Right forelimb (tissue), 1 donor: ENCODE measurements around the gene SPATA9.

ENCODE experiments used
- DNase-seq: peaks from one replicate; pipeline ENCODE4 v3.0.0-alpha.2; 2018

Gene SPATA9, protein sequence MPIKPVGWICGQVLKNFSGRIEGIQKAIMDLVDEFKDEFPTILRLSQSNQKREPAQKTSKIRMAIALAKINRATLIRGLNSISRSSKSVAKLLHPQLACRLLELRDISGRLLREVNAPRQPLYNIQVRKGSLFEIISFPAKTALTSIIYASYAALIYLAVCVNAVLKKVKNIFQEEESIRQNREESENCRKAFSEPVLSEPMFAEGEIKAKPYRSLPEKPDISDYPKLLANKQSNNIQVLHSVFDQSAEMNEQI

DNA sequence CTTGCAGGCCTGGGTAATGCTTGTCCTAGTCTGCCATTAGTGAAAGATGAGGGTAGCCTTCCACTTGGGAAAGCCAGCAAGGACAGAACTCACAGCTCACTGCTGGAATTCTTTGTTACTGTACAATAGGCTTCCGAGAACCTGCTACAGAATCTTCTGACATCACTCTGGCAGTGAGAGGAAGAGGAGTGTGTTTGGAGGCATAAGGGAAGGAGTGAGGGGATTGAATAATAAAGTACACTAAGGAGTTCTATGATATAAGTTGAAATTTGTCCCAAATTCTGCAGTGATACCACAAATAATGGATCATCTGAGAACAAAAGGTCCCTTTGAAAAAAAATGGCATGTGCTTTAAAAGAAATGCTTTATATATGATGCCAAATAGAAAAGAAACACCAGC, at the start of gene SPATA9:
TSS of gene SPATA9 (minus strand) at position 101 of the 400 bp plus-strand sequence. CDS start 137 bp downstream, outside the sequence.
- DNase-seq, result no peak

DNA sequence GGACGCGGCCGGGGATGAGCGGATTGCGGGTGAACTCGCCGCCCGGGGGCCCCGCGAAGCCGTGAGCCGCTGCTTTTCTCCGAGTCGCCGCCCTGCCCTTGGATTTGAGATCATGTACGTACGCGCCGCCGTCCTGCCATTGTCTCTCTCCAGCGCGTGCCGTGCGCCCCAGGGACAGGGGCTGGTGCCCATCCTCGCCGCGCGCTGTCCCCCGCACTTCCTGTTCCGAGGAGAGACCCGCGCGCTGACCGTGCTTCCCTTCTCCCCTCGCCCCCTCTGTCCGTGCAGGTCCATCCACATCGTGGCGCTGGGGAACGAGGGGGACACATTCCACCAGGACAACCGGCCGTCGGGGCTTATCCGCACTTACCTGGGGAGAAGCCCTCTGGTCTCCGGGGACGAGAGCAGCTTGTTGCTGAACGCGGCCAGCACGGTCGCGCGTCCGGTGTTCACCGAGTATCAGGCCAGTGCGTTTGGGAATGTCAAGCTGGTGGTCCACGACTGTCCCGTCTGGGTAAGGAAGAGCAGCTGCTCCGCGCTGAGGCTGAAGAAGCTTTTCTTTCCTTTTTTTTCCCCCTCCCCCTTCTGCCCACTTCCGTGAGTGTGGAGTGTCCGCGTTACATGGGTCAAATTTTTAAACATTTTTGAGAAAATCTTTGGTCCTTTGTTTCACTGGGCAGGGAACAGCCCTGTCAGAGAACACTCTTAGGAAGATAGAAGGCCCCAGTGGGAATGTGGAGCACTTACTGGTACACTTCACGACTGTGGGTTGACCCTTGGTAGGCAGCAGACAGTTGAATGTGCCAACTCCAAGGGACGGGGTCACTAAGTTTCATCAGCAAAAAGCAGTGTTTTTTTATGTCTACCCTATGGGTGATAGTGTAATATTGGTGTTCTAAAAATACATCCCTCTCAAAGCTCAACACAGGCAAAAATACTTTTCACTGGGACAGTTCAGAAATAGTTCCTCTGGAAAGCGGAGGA, 49.1 kb upstream of the SPATA9 start:
- peak; percentile 80 for DNase-seq

DNA sequence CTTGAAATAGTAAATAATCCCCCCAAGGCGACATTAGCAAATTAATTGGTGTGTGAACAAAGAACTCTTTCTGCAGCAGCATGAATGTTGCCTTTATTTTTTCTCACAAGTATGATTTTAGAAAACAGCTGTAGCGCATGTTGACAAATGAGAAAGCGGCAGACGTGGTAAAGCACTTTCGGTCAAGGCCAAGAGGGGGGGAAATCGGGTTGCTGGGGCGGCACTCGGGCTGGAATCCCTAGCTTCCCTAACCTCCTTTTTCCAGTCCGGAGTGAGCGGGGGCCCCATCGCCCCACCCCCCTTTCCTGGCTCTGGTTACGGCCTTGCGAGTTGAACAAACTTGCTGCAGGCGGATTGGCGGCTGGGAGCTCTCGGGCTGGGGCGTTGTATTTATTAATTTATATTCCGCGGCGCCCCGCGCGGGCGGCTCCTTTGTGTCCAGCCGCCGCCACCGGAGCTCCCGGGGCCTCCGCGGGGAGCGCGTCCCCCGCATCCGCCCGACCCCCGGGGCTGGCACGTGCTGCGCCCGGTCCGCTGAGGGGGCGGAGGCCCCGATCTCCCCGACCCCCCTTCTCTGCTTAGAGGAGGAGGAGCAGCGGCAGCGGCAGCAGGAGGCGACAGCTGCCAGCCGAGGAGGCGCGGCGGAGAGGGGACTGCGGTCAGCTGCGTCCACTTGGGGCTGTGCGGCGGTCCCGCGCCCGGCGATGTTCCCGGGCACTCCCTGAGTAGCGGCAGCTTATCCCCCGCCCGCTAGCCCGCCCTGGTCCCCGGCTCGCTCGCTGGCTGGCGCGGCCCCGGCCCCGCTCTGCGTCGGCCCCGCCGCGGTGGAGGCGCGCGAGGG, 48.2 kb upstream of the SPATA9 start, which contains the start of gene RHOBTB3:
TSS of gene RHOBTB3 (plus strand) at position 607 of the 841 bp plus-strand sequence. CDS start 347 bp downstream, outside the sequence.
- DNase-seq, result peak; percentile 95

DNA sequence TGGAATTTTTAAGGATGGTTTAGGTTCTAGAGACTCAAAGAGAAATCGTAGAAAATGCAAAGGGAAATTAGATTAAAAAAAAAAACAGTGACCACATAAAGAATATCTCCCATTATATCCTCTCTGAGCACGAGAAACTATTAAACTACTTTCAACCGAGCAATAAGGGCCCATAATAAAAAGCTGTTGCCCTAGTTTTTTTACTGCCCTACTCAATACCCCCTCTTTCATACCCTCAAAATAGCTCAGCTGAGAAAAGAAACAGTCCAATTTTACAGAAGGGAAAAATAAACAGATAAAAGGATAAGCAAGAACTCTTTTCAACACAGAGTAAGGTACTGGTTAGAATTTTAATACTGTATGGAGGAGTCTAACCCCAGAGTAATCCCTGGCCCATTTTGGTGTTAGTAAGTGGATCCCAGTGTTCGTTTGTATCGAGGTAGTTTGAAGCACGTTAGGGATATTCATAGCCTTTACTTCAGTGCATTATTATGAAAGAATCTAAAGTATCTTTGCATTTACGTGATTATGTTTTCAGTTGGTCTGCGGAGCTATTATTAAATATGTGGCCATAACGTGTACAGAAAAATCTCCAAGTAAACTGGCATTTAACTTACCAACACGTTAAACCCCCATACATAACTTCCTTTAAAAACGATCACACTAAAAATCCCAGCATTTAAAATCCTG, 47.4 kb upstream of the SPATA9 start:
- DNase-seq, result no peak

DNA sequence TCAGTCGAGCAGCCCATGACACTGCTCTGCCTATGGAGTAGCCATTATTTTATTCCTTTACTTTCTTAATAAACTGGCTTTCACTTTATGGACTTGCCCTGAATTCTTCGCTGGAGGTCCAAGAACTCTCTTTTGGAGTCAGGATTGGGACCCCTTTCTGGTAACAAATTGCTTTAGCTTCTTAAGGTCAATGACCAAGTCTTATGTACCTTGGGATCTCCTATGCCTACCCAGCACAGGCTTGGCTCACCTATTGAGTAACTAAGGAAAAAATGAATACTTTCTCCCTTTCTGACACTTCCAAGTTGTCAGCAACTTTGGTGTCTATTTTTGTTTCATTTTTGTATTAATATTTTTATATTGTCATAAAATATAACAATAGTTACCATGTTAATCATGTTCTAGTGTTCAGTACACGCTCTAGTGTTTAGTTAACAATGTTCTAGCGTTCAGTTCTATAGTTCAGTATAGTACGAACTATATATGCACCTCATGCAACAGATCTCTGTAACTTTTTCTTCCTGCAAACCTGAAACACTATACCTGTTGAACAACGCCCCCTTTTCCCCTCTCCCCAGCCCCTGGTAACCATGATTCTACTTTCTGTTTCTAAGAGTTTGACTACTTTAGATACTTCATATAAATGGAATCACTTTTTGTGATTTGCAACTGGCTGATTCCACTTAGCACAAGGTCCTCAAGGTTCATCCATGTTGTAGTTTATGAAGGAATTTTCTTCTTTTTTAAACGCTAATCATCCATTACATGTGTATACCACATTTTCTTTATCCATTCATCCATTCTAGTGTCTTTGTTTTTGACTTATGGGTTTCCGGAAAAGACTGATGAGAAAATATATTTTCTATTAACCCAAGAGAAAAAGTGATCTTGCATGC, 46.6 kb upstream of the SPATA9 start:
- no peak for DNase-seq

DNA sequence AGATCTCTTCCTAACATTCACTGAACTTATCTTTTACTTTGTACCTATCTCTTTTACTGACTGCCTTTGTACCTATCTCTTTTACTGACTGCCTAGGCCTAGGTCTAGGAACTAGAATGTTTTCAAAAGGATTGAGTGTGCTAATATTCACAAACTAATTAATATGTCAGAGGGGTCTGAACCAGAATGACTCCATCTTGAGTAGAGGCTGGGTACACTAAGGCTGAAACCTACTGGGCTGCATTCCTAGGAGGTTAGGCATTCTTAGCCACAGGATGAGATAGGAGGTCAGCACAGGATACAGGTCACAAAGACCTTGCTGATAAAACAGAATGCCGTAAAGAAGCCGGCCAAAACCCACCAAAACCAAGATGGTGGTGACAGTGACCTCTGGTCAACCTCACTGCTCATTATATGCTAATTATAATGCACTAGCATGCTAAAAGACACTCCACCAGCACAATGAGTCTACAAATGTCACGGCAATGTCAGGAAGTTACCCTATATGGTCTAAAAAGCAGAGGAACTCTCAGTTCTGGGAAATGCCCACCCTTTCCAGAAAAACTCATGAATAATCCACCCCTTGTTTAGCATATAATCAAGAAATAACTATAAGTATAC, 45.8 kb upstream of the SPATA9 start:
- no peak for DNase-seq

DNA sequence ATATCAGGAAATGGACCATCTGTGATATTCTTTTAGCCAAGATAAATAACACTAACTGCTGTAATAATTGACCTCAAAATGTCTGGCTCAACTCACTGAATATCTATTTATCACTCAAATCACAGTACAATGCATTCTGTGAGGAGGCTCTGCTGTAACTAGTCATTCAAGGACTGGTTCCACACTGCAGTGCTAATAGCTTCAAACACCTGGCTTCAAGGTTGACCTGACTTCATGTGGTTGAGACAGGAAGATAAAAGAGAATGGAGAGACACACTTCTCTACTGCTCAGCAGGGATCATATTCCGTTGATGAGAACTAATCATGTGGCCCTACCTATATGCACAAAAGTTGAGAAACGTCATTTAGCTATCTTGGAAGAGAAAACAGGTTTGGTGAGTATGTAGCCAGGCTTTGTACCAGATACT, 45.0 kb upstream of the SPATA9 start:
- no peak for DNase-seq

DNA sequence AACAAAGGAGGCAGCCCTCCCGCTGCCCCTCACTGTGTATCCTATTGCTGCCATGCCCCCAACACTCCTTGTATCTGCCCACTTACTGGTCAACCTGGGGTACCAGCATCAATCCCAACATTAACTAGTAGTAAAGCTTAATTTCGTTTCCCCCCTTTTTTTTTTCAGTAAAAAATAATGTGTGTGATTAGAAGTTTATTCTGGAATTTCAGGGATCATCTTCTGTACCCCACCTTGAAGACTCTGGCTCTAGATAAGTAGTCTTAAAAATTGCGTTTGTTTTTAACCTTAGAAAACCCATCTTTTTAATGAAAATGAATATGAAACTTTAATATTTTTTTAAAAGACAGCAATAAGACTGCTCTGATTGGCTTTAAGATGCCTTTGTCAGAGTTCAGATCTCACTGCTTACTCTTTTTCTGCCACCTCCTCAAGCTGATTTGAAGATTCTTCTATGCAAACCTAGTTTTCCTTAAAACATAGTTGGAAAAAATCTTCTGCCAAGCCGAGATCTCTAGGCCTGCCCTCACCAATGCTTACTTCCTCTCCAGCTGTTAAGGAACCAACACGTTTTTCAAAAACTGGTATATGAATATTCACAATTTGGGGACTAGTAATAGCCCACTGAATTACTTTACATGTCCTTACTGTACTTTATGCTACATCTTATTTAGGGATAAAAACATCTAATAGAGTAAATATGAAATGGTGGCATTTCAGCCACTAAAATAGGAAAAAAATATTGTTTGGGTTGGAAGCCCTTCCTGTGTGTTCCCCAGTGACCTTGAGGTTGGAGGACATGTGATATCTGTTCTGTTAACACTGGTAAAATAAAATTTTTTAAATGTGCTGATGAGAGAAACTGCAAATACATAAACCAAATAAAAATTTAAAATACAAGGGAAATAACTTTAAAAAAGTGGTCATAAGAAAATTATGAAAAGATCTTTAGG, 44.3 kb upstream of the SPATA9 start:
- no peak for DNase-seq

DNA sequence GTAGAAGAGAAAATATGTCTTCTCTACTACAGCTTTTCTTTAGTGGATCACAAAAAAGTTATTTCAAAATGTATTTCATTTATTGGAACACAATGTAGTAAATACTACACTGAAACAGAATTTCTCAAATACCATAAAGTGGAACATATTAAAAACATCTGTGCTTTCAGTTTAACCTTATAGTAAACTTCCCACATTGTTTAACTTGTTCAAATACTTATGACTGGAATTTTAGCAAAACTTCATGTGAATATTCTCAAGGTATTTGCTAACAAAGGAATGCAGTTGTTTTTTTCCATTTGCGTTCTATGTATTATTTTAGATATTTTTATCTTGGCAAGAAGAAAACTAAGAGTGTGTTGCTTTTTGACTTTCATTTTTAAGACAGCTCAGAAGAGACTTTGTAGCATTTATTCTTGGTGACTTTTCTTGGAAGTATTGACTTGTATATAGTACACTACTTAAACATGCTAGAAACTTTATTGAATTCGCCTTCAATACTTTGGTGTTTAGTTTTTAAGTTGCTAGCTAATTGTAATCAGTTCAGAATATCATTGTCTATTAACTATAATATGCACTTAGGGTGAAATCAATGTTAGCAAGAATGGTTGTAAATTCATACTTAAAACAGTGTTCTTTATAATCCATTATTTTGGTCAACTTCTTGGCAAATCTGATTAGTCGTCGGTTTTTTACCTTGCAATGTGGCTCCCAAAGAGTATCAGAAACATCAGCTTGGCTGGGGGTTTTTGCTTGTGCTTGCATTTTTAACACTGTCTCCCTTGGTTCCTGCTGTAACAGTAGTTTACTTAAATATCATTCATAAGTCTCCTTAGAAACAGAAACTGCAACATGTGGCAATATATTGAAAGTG, 43.4 kb upstream of the SPATA9 start:
- no peak for DNase-seq

DNA sequence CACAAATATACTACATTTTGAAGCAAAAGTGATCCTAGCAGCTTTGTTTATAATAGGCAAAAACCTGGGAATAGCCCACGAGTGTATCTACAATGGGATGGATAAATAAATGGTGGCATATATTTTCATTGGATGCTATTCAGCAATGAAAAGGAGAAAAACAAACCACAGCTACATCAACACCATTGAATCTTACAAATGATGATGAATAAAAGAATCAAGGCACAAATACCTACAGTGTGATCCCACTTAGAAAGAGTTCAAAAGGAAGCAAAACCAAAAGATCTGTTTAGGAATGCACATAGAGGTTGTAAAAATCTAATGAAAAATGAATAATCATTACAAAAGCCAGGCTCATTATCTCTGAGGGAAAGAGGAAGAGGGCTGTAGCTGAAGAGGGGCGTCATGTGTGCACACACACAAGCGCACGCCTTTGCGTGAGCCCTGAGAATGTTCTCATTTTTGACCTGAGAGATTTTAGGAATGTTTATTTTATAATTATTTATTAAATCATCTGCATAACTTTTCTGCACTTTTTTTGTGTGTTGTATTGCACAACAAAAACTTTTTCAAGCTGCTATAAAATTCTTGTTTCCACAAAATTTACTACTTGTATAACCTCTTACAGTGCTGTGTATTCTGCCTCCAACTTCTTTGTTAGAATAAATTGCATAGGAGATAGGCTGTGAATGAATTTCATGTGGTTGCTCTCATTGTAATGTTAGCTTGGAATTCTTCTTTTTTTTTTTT, 42.5 kb upstream of the SPATA9 start:
- DNase-seq, result no peak

DNA sequence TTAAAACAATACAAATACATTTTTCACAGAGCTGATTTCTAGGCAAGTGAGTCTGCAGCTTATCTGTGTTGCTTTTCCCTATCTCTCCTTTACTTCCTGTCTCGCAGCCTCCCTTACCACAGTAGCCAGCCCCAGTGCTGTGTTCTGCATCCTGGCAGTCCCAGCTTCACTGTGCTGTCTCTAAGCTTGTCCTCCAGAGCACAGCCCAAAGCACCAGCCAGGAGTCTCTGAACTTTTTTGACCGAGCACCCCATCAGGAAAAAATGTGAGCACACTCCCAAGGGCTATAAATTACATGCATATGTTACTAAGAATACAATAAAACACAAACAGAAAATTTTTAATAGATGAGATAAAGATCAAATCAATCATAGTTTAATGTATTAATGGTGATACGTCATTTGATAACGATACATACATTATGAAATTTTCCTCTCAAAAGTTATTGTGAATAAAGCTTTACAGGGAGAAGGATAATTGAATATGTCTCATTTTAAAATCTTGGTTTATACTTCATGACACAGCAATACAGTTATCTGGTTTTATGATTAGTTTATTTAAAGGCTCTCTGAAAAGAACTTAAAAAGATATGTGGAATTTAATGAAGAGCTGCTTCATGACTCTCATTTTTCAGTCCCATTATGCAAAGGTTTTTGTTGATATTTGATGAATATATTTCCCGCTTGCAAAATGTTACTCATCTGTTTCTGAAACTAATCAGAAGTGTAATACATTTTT, 41.0 kb upstream of the SPATA9 start:
- no peak for DNase-seq

DNA sequence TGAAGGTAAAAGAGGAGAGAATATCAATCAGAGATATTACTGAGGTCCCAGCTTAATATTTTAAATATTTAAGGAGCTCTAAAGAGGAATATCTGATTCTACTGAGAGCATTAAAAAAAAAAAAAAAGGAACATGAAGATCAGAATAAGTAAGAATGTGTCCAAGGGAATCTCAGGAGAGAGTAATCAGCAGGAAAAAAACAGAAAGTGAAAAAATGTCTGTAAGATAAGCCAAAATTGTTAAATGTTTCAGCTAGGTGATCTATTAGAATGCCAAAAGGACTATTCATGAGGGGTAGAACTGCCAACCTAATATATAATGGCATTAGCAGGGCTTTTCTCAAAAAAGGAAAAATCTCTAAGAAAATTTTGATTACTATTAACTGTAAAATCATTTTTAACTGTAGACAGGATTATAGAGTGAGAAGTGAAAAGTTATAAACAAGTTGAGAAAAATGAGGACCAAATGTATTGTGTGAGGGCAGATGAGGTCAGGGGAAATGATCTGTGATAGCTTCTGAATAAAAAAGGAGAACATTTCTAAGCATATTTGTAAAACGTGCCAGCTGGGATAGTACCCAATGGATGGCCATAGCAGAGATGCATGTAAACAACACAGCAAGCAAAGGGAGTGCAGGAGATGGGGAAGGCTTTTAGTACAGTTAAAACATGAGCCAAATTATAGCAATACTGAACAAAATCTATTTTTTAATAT, 38.9 kb upstream of the SPATA9 start:
- no peak for DNase-seq

DNA sequence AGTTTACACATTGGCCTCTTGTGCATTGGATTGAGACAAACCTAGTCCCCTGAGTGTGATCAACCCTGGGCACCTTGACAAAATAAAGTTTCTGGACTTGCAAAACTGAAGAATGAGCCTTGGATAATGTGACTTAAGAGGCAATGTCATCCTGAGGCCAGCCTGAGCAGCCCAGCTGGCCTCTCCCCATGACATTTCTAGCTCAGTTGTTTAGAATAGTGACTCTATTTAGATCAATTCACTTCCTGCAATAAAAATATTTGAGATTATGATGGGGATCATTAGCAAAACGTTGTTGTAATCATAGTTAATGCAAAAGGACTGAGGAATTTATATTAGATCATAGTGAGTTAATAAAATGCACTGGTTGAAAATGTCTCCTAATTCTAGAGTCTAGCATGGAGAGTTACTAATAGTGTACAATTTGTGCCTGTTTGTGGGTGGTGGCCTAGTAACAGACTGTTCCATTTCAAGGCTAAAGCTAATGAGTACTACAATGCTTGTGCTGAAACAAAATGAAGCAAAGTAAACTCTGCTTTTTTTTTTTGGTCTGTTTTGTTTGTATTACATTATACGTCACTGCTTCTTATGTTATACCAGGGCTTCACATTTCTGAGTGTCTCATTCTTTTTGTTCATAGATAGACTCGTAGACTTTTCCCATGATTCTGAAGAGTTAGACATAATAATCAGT, 37.4 kb upstream of the SPATA9 start:
- DNase-seq, result no peak

DNA sequence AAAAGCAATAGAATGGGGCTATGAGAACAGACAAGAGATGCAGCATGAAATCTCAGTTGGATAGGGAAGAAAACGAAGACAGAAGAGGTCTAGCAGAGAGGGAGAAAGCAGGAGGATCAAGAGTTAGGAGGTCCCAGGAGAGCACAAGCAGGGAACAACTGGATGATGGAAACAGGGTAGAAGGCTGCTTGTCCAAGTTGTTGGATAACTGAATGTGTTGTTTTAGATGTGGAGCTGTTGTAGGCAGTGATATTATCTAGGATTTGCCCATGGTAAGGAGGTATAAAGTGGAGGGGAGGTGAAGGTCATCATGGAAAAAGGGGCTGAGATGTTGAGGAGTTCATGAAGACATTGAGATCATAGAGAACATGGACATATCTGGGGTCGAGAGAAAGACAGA, 35.9 kb upstream of the SPATA9 start:
- DNase-seq, result no peak

DNA sequence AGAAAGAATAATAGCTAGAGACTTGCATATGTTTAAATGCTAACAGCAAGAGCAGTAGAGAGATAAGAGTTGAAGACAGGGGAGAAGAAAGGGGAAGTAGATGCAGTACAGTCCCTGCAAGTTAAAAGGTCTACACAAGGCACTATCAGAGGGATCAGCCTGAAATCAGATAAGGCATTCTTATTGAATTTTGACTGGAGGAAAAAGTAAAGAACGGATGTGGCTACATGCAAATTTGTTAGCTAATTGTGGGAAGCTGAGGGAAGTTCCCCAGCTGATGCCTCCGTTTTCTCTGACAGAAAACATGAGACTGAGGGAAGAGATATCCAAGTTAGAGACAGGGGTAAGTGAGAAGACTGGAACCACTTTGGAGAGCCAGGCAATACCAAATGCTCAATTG, 35.4 kb upstream of the SPATA9 start:
- DNase-seq, result no peak

DNA sequence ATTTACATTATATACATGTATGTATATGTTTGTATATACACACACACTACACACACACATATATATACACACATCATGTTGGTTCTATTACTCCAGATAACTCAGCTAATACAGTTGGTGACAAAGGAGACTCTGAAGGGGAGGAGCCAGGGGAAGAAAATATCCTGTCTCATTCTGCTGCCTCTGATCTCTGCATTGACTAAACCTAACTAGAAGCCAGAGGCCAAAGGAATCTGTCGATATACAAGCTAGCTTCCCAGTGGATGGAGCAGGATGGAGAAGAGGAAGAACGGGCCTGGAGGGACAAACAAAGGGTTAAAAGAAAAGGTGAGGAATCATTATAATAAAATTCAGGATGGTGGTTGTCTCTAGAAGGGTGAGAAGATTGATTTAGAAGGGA, 34.6 kb upstream of the SPATA9 start:
- DNase-seq, result no peak
